ENCODE measurements around the gene LRRC36.

GRCh38 chr16:67302970-67303369 is 23.6 kb upstream of the LRRC36 start:
- TF ChIP-seq CTCF (IDR thresholded peaks at IDR 0.05) (no peak), POLR2A (IDR thresholded peaks at IDR 0.05) (no peak)
